Panc1 (cell line): ENCODE data around the gene HVCN1. TPM values are rescaled to one million over a fixed set of nuclear protein-coding genes. Genes with fewer than 3 reads are reported as not detected.

Experiments used
- ATAC-seq: fragments of 200-7000 bp; cut with Tn5 transposase; 2 replicates; pipeline ENCODE4 v1.9.1; 2020; ENCODE audit warnings: mild to moderate bottlenecking, moderate library complexity
- BruUV-seq: library from RNA; stranded (reverse); fragments of 400-500 nt; replicated peaks from 2 replicates; lab custom pipeline; 2021; lab: Mats Ljungman, UMichigan
- CTCF ChIA-PET: fragments of 300-600 bp; sonication (Branson Sonifier 250); formaldehyde crosslinking; loops from one replicate; lab custom pipeline; 2022; ENCODE audit warnings: antibody characterized with exemption; lab: Charles Lee
- POLR2A ChIA-PET: fragments of 300-600 bp; sonication (Branson Sonifier 250); formaldehyde crosslinking; loops from one replicate; lab custom pipeline; 2022; ENCODE audit warnings: antibody characterized with exemption; lab: Charles Lee
- DNase-seq: peaks from one replicate; pipeline ENCODE4 v3.0.0-alpha.2; 2010; ENCODE audit warnings: low read depth, low spot score
- H3K27ac ChIP-seq: 2 replicates; pipeline ENCODE4 v1.5.1; 2011; ENCODE audit warnings: mild to moderate bottlenecking, low read length, inconsistent platforms
- H3K27me3 ChIP-seq: fragments of 200-500 bp; sonication (Bioruptor generic); 2 replicates; pipeline ENCODE4 v1.6.0; 2014; ENCODE audit warnings: low read length, inconsistent platforms; ENCODE audit not compliant: control insufficient read depth, insufficient read depth
- H3K36me3 ChIP-seq: fragments of 200-500 bp; sonication (Bioruptor generic); 2 replicates; pipeline ENCODE4 v1.5.1; 2014; ENCODE audit warnings: inconsistent platforms, mild to moderate bottlenecking, low read length, moderate library complexity; ENCODE audit not compliant: control insufficient read depth, insufficient read depth
- H3K4me1 ChIP-seq: 2 replicates; pipeline ENCODE4 v1.5.1; 2011; ENCODE audit warnings: inconsistent platforms, mild to moderate bottlenecking, low read length, moderate library complexity; ENCODE audit not compliant: control insufficient read depth, insufficient read depth
- H3K4me3 ChIP-seq, 2 experiments: 2 replicates each; pipeline ENCODE4 v1.5.1; 2011 to 2012; ENCODE audit warnings: low read depth in 2 of 2, low read length in 2 of 2, mild to moderate bottlenecking in 2 of 2, inconsistent platforms in 1 of 2, moderate library complexity in 1 of 2
- H3K9me3 ChIP-seq: fragments of 200-500 bp; sonication (Bioruptor generic); 2 replicates; pipeline ENCODE4 v1.5.1; 2014; ENCODE audit warnings: low read depth, mild to moderate bottlenecking, inconsistent platforms, low read length, moderate library complexity; ENCODE audit not compliant: control insufficient read depth, insufficient read depth
- CTCF ChIP-seq: fragments of 450-650 bp; IDR thresholded peaks from 2 replicates; pipeline ENCODE4 v1.5.1; 2017; ENCODE audit warnings: mild to moderate bottlenecking
- POLR2AphosphoS5 ChIP-seq: IDR thresholded peaks from 2 replicates; pipeline ENCODE4 v1.6.1; 2012; ENCODE audit warnings: mild to moderate bottlenecking, low read depth, low read length, moderate library complexity
- REST ChIP-seq, 2 experiments: IDR thresholded peaks; 2 replicates each; pipeline ENCODE4 v1.6.1; 2011 to 2012; ENCODE audit warnings: low read depth in 2 of 2, control low read depth in 1 of 2, low read length in 1 of 2, mild to moderate bottlenecking in 1 of 2, moderate library complexity in 1 of 2; ENCODE audit not compliant: insufficient read depth in 1 of 2
- SIN3A ChIP-seq: IDR thresholded peaks from 2 replicates; pipeline ENCODE4 v1.6.1; 2012; ENCODE audit warnings: low read depth, mild to moderate bottlenecking, low read length, moderate library complexity, borderline replicate concordance; ENCODE audit not compliant: insufficient read depth
- TCF7L2 ChIP-seq: IDR thresholded peaks from 2 replicates; pipeline ENCODE4 v1.6.1; 2011; ENCODE audit warnings: mild to moderate bottlenecking, low read depth, low read length, inconsistent platforms
- in situ Hi-C: cut with HindIII; loops from 2 replicates; pipeline ENCODE4 v1.10.0; 2016; ENCODE audit warnings: low sequenced_read_pairs, low pct_unique_long_range_greater_than_20kb
- intact Hi-C: fragments of 100-400 bp; cut with micrococcal nuclease; formaldehyde crosslinking; loops from one replicate; pipeline ENCODE4 v1.10.0; 2022; ENCODE audit not compliant: unreplicated experiment
- total RNA-seq: library from RNA; stranded (reverse); gene quantifications from one replicate; pipeline ENCODE4 v1.2.1, GENCODE V29; 2021; ENCODE audit not compliant: unreplicated experiment

The HVCN1 gene
- total RNA-seq, 1 experiment from 2014 or later, result 0.87 TPM

GRCh38 chr12:110676171-110676570 lies 12.7 kb downstream of the HVCN1 start:
- TF ChIP-seq CTCF (no peak), TCF7L2 (no peak), SIN3A (no peak), REST (IDR thresholded peaks at IDR 0.05; ENCODE audit: insufficient read depth in 1 of 2, low read depth in 2 of 2, low read length in 1 of 2) (no peak), POLR2AphosphoS5 (no peak)
- no peaks in the 10 kb centered on the region for H3K9me3 ChIP-seq
- intact Hi-C loops, result no loop called here
- ChIA-PET CTCF (no interaction called here), POLR2A (no interaction called here)
- no peaks in the 10 kb centered on the region for H3K4me1 ChIP-seq
- BruUV-seq, result no TSS peak
- in situ Hi-C loops, result no loop called here
- no peak overlapping the region for H3K4me3 ChIP-seq
- H3K27ac ChIP-seq, result no peak overlapping the region
- ATAC-seq, result no peak
- DNase-seq, result no peak
- H3K27me3 ChIP-seq, result no peaks in the 10 kb centered on the region
- no peaks in the 10 kb centered on the region for H3K36me3 ChIP-seq

DNA sequence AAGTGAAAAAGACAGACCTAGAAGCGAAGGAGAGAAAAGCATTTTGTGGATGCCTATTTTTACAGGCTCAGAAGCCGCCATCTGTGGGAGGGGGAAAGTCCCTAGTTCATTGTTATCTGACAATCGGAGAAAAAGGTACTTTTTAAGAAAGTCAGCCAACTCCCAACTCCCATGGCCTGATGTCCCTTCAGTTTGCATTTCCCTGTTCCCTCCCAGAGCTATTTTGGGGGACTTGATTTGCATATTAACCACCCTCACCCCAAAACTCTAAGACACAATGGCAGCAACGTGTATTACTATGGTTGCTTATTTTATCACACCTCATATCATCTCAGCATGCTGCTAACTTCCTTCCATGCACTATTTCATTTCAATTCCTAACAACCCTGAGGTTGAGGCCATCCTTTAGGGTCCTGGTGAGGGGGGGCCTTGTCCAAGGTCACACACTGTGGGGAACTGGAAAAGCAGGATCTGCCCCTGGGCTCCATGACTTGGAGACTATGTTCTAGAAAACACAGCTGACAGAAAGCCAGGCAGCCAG lies 18.7 kb downstream of the HVCN1 start:
- POLR2A ChIA-PET, result no interaction called here
- BruUV-seq, result no TSS peak
- no peaks in the 10 kb centered on the region for H3K36me3 ChIP-seq
- ATAC-seq (no peak), DNase-seq (no peak)
- no peak overlapping the region for H3K27ac ChIP-seq
- no peaks in the 10 kb centered on the region for H3K4me1 ChIP-seq
- no peak for TF ChIP-seq TCF7L2
- no peak for TF ChIP-seq SIN3A
- no peak for TF ChIP-seq CTCF
- TF ChIP-seq POLR2AphosphoS5, result no peak
- no peak for TF ChIP-seq REST (IDR thresholded peaks at IDR 0.05; ENCODE audit: insufficient read depth in 1 of 2, low read depth in 2 of 2, low read length in 1 of 2)
- CTCF ChIA-PET, result no interaction called here
- in situ Hi-C loops, result no loop called here
- no peak overlapping the region for H3K4me3 ChIP-seq
- no peaks in the 10 kb centered on the region for H3K27me3 ChIP-seq
- no peaks in the 10 kb centered on the region for H3K9me3 ChIP-seq
- intact Hi-C loops, result no loop called here
